ES-I3 (cell line): ENCODE results near the gene CLEC11A.

Experiments used
- H3K36me3 ChIP-seq: 2 replicates; pipeline ENCODE4 v1.6.1; 2013; ENCODE audit warnings: mild to moderate bottlenecking, low read length, control low read depth, moderate library complexity; ENCODE audit not compliant: insufficient read depth
- H3K4me1 ChIP-seq: 2 replicates; pipeline ENCODE4 v1.6.1; 2013; ENCODE audit warnings: mild to moderate bottlenecking, control low read depth, low read length; ENCODE audit not compliant: insufficient read depth
- H3K9ac ChIP-seq: 2 replicates; pipeline ENCODE4 v1.6.1; 2013; ENCODE audit warnings: low read depth, mild to moderate bottlenecking, low read length, moderate library complexity
- H3K9me3 ChIP-seq: 2 replicates; pipeline ENCODE4 v1.6.1; 2013; ENCODE audit warnings: mild to moderate bottlenecking, low read length, moderate library complexity; ENCODE audit not compliant: control insufficient read depth, insufficient read depth

CLEC11A gene

GRCh38 chr19:50723735-50724521, 764 bp downstream of the CLEC11A start:
- H3K9ac ChIP-seq: peak overlapping the region; percentile 42

GRCh38 chr19:50724522-50725217, 1.5 kb downstream of the CLEC11A start:
- Histone ChIP-seq H3K9ac (peak overlapping the region; percentile 68), H3K9me3 (no peaks in the 10 kb centered on the region), H3K4me1 (peaks cover 19% of the 10 kb centered on the region), H3K36me3 (no peaks in the 10 kb centered on the region)

More at GRCh38 chr19:50723735-50724521, 764 bp downstream of the CLEC11A start:
- H3K9me3 ChIP-seq: no peaks in the 10 kb centered on the region
- no peaks in the 10 kb centered on the region for H3K36me3 ChIP-seq
- peaks cover 19% of the 10 kb centered on the region for H3K4me1 ChIP-seq

GRCh38 chr19:50725218-50725910, 2.2 kb downstream of the CLEC11A start:
- Histone ChIP-seq H3K9me3 (no peaks in the 10 kb centered on the region), H3K36me3 (no peaks in the 10 kb centered on the region), H3K4me1 (peaks cover 15% of the 10 kb centered on the region), H3K9ac (peak overlapping the region; percentile 68)

GRCh38 chr19:50725911-50726230, 2.7 kb downstream of the CLEC11A start:
- Histone ChIP-seq H3K9ac (peak overlapping the region; percentile 68), H3K36me3 (no peaks in the 10 kb centered on the region), H3K9me3 (no peaks in the 10 kb centered on the region), H3K4me1 (peaks cover 11% of the 10 kb centered on the region)

- Histone ChIP-seq H3K4me1 (peaks cover 11% of the 10 kb centered on the region), H3K9ac (peak overlapping the region; percentile 53), H3K36me3 (no peaks in the 10 kb centered on the region), H3K9me3 (no peaks in the 10 kb centered on the region)
Measured at GRCh38 chr19:50728084-50728737, 5.0 kb downstream of the CLEC11A start.

GRCh38 chr19:50729894-50730293, 6.7 kb downstream of the CLEC11A start:
- no peaks in the 10 kb centered on the region for H3K36me3 ChIP-seq
- H3K9ac ChIP-seq: no peak overlapping the region
- peaks cover 6% of the 10 kb centered on the region for H3K4me1 ChIP-seq
- no peaks in the 10 kb centered on the region for H3K9me3 ChIP-seq

- Histone ChIP-seq H3K9me3 (no peaks in the 10 kb centered on the region), H3K36me3 (no peaks in the 10 kb centered on the region), H3K4me1 (no peaks in the 10 kb centered on the region), H3K9ac (no peak overlapping the region)
Measured at GRCh38 chr19:50735869-50736268, 12.7 kb downstream of the CLEC11A start.

GRCh38 chr19:50736338-50736737, 13.2 kb downstream of the CLEC11A start:
- Histone ChIP-seq H3K9ac (no peak overlapping the region), H3K9me3 (no peaks in the 10 kb centered on the region), H3K36me3 (no peaks in the 10 kb centered on the region), H3K4me1 (no peaks in the 10 kb centered on the region)

GRCh38 chr19:50739132-50739913, 16.2 kb downstream of the CLEC11A start:
- H3K4me1 ChIP-seq: no peaks in the 10 kb centered on the region
- H3K36me3 ChIP-seq: no peaks in the 10 kb centered on the region
- no peak overlapping the region; the same call in 1 of the 2 replicates for H3K9ac ChIP-seq
- no peaks in the 10 kb centered on the region for H3K9me3 ChIP-seq

GRCh38 chr19:50739914-50740426, 16.8 kb downstream of the CLEC11A start:
- no peaks in the 10 kb centered on the region for H3K36me3 ChIP-seq
- H3K9ac ChIP-seq: no peak overlapping the region; the same call in 1 of the 2 replicates
- H3K9me3 ChIP-seq: no peaks in the 10 kb centered on the region
- H3K4me1 ChIP-seq: no peaks in the 10 kb centered on the region

GRCh38 chr19:50741179-50741933, 18.2 kb downstream of the CLEC11A start:
- H3K4me1 ChIP-seq: no peaks in the 10 kb centered on the region
- H3K9ac ChIP-seq: no peak overlapping the region
- H3K9me3 ChIP-seq: no peaks in the 10 kb centered on the region
- no peaks in the 10 kb centered on the region for H3K36me3 ChIP-seq

- no peak overlapping the region for H3K9ac ChIP-seq
- no peaks in the 10 kb centered on the region for H3K36me3 ChIP-seq
- no peaks in the 10 kb centered on the region for H3K4me1 ChIP-seq
- no peaks in the 10 kb centered on the region for H3K9me3 ChIP-seq
Measured at GRCh38 chr19:50743537-50743936, 20.4 kb downstream of the CLEC11A start.

GRCh38 chr19:50745221-50745620, 22.1 kb downstream of the CLEC11A start:
- Histone ChIP-seq H3K9ac (no peak overlapping the region), H3K36me3 (no peaks in the 10 kb centered on the region), H3K9me3 (no peaks in the 10 kb centered on the region), H3K4me1 (no peaks in the 10 kb centered on the region)
